GM12878 (cell line): ENCODE data around the gene GFRA1. TPM values are rescaled to one million over a fixed set of nuclear protein-coding genes. Genes with fewer than 3 reads are reported as not detected.

Experiments used
- ATAC-seq: fragments of 200-7000 bp; cut with Tn5 transposase; 3 replicates; pipeline ENCODE4 v1.9.1; 2020; ENCODE audit warnings: mild to moderate bottlenecking, moderate library complexity
- BruUV-seq: library from RNA; stranded (reverse); fragments of 400-500 nt; replicated peaks from 2 replicates; lab custom pipeline; 2021; lab: Mats Ljungman, UMichigan
- CTCF ChIA-PET: fragments of 300-600 bp; sonication (Branson Sonifier 250); formaldehyde crosslinking; extraction: SDS; loops from one replicate; lab custom pipeline; 2021; ENCODE audit warnings: inconsistent platforms; lab: Yijun Ruan, JAX
- POLR2A ChIA-PET: fragments of 350-600 bp; formaldehyde crosslinking; extraction: SDS; loops from one replicate; lab custom pipeline; 2021; ENCODE audit warnings: inconsistent platforms; lab: Charles Lee
- RAD21 ChIA-PET: fragments of 300-600 bp; sonication (Branson Sonifier 250); formaldehyde crosslinking; loops from one replicate; lab custom pipeline; 2023; ENCODE audit warnings: antibody characterized with exemption; ENCODE audit not compliant: unreplicated experiment; lab: Charles Lee
- SMC1A ChIA-PET: fragments of 300-600 bp; sonication (Branson Sonifier 250); formaldehyde crosslinking; loops from one replicate; lab custom pipeline; 2023; ENCODE audit not compliant: unreplicated experiment, uncharacterized antibody; lab: Charles Lee
- DNase-seq: peaks from one replicate; pipeline ENCODE4 v3.0.0-alpha.2; 2011; ENCODE audit warnings: low read depth, low spot score
- FAIRE-seq: peaks from 3 replicates; lab custom pipeline; 2011; peaks lifted over from hg19 to GRCh38; lab: Jason Lieb, UNC
- H2AFZ ChIP-seq: 2 replicates; pipeline ENCODE4 v1.6.0; 2011; ENCODE audit warnings: low read depth, low read length, control low read depth; ENCODE audit not compliant: control insufficient read depth
- H3K27ac ChIP-seq: 2 replicates; pipeline ENCODE4 v1.5.1; 2011; ENCODE audit warnings: control low read depth; ENCODE audit not compliant: control insufficient read depth, insufficient read depth
- H3K27me3 ChIP-seq, 2 experiments: replicated peaks in 1 of 2; 2 replicates each; pipeline versions ENCODE4 v1.6.0 to v1.6.1; 2011; ENCODE audit warnings: low read length in 1 of 2; ENCODE audit not compliant: control insufficient read depth in 2 of 2, insufficient read depth in 2 of 2
- H3K36me3 ChIP-seq, 2 experiments: 2 replicates each; pipeline ENCODE4 v1.5.1; 2011; ENCODE audit warnings: low read length in 1 of 2; ENCODE audit not compliant: control insufficient read depth in 2 of 2, insufficient read depth in 2 of 2
- H3K4me1 ChIP-seq: 2 replicates; pipeline ENCODE4 v1.6.1; 2011; ENCODE audit warnings: mild to moderate bottlenecking, low read length, moderate library complexity, mixed read lengths; ENCODE audit not compliant: control insufficient read depth, insufficient read depth
- H3K4me2 ChIP-seq: 2 replicates; pipeline ENCODE4 v1.6.0; 2011; ENCODE audit warnings: control low read depth; ENCODE audit not compliant: control insufficient read depth, insufficient read depth
- H3K4me3 ChIP-seq: fragments of 200-600 bp; sonication (generic); 2 replicates; pipeline ENCODE4 v1.5.1; 2016
- H3K79me2 ChIP-seq: 2 replicates; pipeline ENCODE4 v1.6.0; 2011; ENCODE audit warnings: low read length; ENCODE audit not compliant: control insufficient read depth, insufficient read depth
- H3K9ac ChIP-seq: 2 replicates; pipeline ENCODE4 v1.8.0; 2011; ENCODE audit warnings: low read length, control low read depth, mixed read lengths; ENCODE audit not compliant: control insufficient read depth, insufficient read depth
- H3K9me3 ChIP-seq: replicated peaks from 3 replicates; pipeline ENCODE4 v1.5.1; 2011; ENCODE audit warnings: mild to moderate bottlenecking, low read length; ENCODE audit not compliant: control insufficient read depth, insufficient read depth
- H4K20me1 ChIP-seq: 2 replicates; pipeline ENCODE4 v1.6.0; 2011; ENCODE audit not compliant: control insufficient read depth, insufficient read depth
- CUX1 ChIP-seq: IDR thresholded peaks from 2 replicates; pipeline ENCODE4 v1.6.1; 2012; ENCODE audit warnings: improper control_type of control experiment, low read depth, low read length; ENCODE audit not compliant: insufficient replicate concordance
- ELK1 ChIP-seq: IDR thresholded peaks from 2 replicates; pipeline ENCODE4 v1.6.1; 2012; ENCODE audit warnings: low read depth, low read length, improper control_type of control experiment
- PML ChIP-seq: IDR thresholded peaks from 2 replicates; pipeline ENCODE4 v1.6.1; 2012; ENCODE audit warnings: low read length, inconsistent platforms
- ZBTB11 ChIP-seq: fragments of 450-650 bp; formaldehyde crosslinking; IDR thresholded peaks from 2 replicates; pipeline ENCODE4 v1.5.0; 2022; ENCODE audit warnings: mild to moderate bottlenecking, missing genetic modification characterization
- WGBS: methylation state at CpG from one replicate; pipeline ENCODE4 v1.1.6; 2016; ENCODE audit warnings: low lambda C conversion rate; ENCODE audit not compliant: insufficient replicate concordance, insufficient coverage; ENCODE audit errors: missing lambda C conversion rate; 5-methylcytosine and 5-hydroxymethylcytosine counted together
- in situ Hi-C: fragments of 300-500 bp; cut with MboI; formaldehyde crosslinking; loops from 9 replicates; pipeline ENCODE4 v1.14.3; 2018; ENCODE audit warnings: mixed read lengths
- intact Hi-C: fragments of 100-400 bp; cut with micrococcal nuclease; formaldehyde crosslinking; loops from one replicate; pipeline ENCODE4 v1.14.2; 2022; ENCODE audit not compliant: unreplicated experiment
- polyA plus RNA-seq, 11 experiments: library from polyadenylated mRNA; depleted of rRNA in 4 of 11; unstranded in 6 of 11; stranded (reverse) in 5 of 11; fragments of >200 nt; fragmentation: Nextera tagmentation in 4 of 11; fragmentation: Illumina TruSeq in 1 of 11; extraction: Ambion mirVana in 4 of 11; extraction: Trizol in 1 of 11; gene quantifications; 1 replicate in 1 of 11; 2 replicates in 10 of 11; pipeline versions ENCODE4 v1.2.1 to v1.2.3, GENCODE V29; 2011 to 2016; ENCODE audit warnings: inconsistent platforms in 2 of 11, missing spikeins in 2 of 11, low read depth in 1 of 11
- total RNA-seq, 4 experiments: library from RNA; depleted of rRNA in 3 of 4; stranded (reverse); fragments of >200 nt in 3 of 4; fragmentation: Illumina TruSeq in 1 of 4; extraction: Trizol in 1 of 4; gene quantifications; 2 replicates each; pipeline versions ENCODE4 v1.2.1 to v1.2.3, GENCODE V29; 2013 to 2021

GFRA1 gene
- total and polyA plus RNA-seq, 10 of the 15 experiments (the other 5 are each of a cell fraction or from before 2014, with no cell fraction given) = 0.05 to 0.19 TPM; not detected in 8

GRCh38 chr10:116170815-116171250, 102.2 kb downstream of the GFRA1 start:
- SMC1A ChIA-PET = no interaction called here

More at GRCh38 chr10:116170815-116171250, 102.2 kb downstream of the GFRA1 start:
- Histone ChIP-seq H3K4me3 (no peak overlapping the region), H3K4me1 (no peaks in the 10 kb centered on the region), H3K27me3 (no peaks in the 10 kb centered on the region), H4K20me1 (no peaks in the 10 kb centered on the region)
- CTCF ChIA-PET = no interaction called here
- no peak for FAIRE-seq
- BruUV-seq = no TSS peak
- in situ Hi-C loops = no loop called here
- 0% methylated on average over 2 of the region's 2 CpGs for WGBS
- no peak for DNase-seq
- no peak for TF ChIP-seq ELK1
- no peak for TF ChIP-seq CUX1
- TF ChIP-seq PML = no peak
- no peak for TF ChIP-seq ZBTB11 (CRISPR knock-in tag)
- TF ChIP-seq, all 136 proteins: peak for 0
- Histone ChIP-seq H3K27ac (no peak overlapping the region), H2AFZ (no peak overlapping the region), H3K4me2 (no peak overlapping the region), H3K9me3 (no peaks in the 10 kb centered on the region), H3K36me3 (no peaks in the 10 kb centered on the region), H3K79me2 (no peaks in the 10 kb centered on the region), H3K9ac (no peak overlapping the region)
- POLR2A ChIA-PET = no interaction called here
- RAD21 ChIA-PET = no interaction called here
- intact Hi-C loops = no loop called here
- ATAC-seq = no peak
